ENCODE data around the gene PCSK5. TPM values are rescaled to one million over a fixed set of nuclear protein-coding genes. Genes with fewer than 3 reads are reported as not detected.

Gene PCSK5
- total and polyA plus RNA-seq, 2 donors (not counting 3 experiments of a cell fraction or from before 2014, with no cell fraction given), result 2.6 to 4.8 TPM

DNA sequence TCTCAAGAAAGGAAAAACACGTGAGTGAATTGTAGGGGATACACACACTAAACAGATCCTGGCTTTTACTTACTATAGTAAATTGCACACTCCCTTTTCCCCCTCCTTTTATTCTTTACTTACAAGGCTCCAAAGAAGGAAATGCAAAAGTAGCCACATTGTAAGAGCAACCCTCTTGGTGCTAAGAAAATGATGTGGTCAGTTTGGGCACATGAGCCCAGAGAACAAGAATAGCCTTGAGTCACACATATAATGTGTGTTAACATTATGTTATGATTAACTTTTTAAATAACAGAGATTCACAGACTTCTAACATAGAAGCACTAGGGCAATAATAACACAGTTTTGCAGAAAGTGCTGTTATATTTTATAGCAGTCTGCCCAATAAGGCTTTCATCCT, 48.5 kb downstream of the PCSK5 start:
- Histone ChIP-seq H3K36me3 (ENCODE audit: control insufficient read depth in 2 of 2, extremely low read depth in 1 of 2, insufficient read depth in 2 of 2, low read length in 2 of 2) (no peaks in the 10 kb centered on the region), H3K4me2 (ENCODE audit: insufficient read depth, low read length) (no peak overlapping the region), H3K9ac (replicated peaks; ENCODE audit: extremely low read depth, insufficient read depth, low read length) (no peak overlapping the region), H3K4me1 (ENCODE audit: control insufficient read depth, extremely low read depth, insufficient read depth, low read length) (no peaks in the 10 kb centered on the region), H4K20me1 (replicated peaks; ENCODE audit: control insufficient read depth, extremely low read depth, insufficient read depth, low read length) (no peaks in the 10 kb centered on the region), H3K9me1 (replicated peaks; ENCODE audit: control insufficient read depth, extremely low read depth, insufficient read depth, low read length) (no peaks in the 10 kb centered on the region), H3K27me3 (ENCODE audit: control insufficient read depth in 2 of 2, insufficient read depth in 2 of 2, low read length in 2 of 2) (no peaks in the 10 kb centered on the region), H3K79me2 (ENCODE audit: control insufficient read depth, insufficient read depth, low read length) (no peaks in the 10 kb centered on the region), H3K9me3 (replicated peaks; ENCODE audit: control insufficient read depth, insufficient read depth, low read length) (no peaks in the 10 kb centered on the region), H3K27ac (ENCODE audit: insufficient read depth, low read depth, low read length) (no peak overlapping the region), H2AFZ (ENCODE audit: low read depth, low read length) (no peak overlapping the region), H3K4me3 (replicated peaks in 1 of 3; ENCODE audit: insufficient read depth in 1 of 3, low read depth in 1 of 3, low read length in 3 of 3) (no peak overlapping the region)
- CTCF ChIA-PET, result no interaction called here
- intact Hi-C loops (cut with micrococcal nuclease), result no loop called here
- TF ChIP-seq JUN (IDR thresholded peaks at IDR 0.05; ENCODE audit: borderline replicate concordance, insufficient read depth, insufficient read length, low read depth), result no peak
- no peak for TF ChIP-seq FOS (IDR thresholded peaks at IDR 0.05; ENCODE audit: borderline replicate concordance, insufficient read depth, low read length)
- TF ChIP-seq GATA2 (IDR thresholded peaks at IDR 0.05; ENCODE audit: insufficient read depth, insufficient read length, low read depth, low read length), result no peak
- no peak for TF ChIP-seq POLR2AphosphoS5 (IDR thresholded peaks at IDR 0.05; ENCODE audit: insufficient read depth, low read depth, low read length)
- TF ChIP-seq, protein P1, sequence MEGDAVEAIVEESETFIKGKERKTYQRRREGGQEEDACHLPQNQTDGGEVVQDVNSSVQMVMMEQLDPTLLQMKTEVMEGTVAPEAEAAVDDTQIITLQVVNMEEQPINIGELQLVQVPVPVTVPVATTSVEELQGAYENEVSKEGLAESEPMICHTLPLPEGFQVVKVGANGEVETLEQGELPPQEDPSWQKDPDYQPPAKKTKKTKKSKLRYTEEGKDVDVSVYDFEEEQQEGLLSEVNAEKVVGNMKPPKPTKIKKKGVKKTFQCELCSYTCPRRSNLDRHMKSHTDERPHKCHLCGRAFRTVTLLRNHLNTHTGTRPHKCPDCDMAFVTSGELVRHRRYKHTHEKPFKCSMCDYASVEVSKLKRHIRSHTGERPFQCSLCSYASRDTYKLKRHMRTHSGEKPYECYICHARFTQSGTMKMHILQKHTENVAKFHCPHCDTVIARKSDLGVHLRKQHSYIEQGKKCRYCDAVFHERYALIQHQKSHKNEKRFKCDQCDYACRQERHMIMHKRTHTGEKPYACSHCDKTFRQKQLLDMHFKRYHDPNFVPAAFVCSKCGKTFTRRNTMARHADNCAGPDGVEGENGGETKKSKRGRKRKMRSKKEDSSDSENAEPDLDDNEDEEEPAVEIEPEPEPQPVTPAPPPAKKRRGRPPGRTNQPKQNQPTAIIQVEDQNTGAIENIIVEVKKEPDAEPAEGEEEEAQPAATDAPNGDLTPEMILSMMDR (IDR thresholded peaks at IDR 0.05; ENCODE audit: extremely low read depth in 1 of 2, insufficient read depth in 1 of 2, low read depth in 1 of 2, low read length in 2 of 2), result no peak
- TF ChIP-seq, protein P2, sequence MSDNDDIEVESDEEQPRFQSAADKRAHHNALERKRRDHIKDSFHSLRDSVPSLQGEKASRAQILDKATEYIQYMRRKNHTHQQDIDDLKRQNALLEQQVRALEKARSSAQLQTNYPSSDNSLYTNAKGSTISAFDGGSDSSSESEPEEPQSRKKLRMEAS (IDR thresholded peaks at IDR 0.05; ENCODE audit: insufficient read depth, insufficient read length), result no peak
- TF ChIP-seq MYC (IDR thresholded peaks at IDR 0.05; ENCODE audit: low read depth, low read length), result no peak
- TF ChIP-seq POLR2A (IDR thresholded peaks at IDR 0.05; ENCODE audit: low read depth, low read length), result no peak
- TF ChIP-seq EZH2 (IDR thresholded peaks at IDR 0.05; ENCODE audit: borderline replicate concordance, low read depth, low read length, severe bottlenecking), result no peak
- FAIRE-seq (no peak), DNase-seq (ENCODE audit: low read depth, low spot score) (no peak)
- BruUV-seq (replicated peaks), result no TSS peak
- dilution Hi-C loops (cut with MboI; ENCODE audit: extremely low pct_ligation_motif_present, low sequenced_read_pairs), result no loop called here
- POLR2A ChIA-PET, result no interaction called here
